HepG2 (cell line): ENCODE measurements around the gene ZNF30. TPM values are rescaled to one million over a fixed set of nuclear protein-coding genes. Genes with fewer than 3 reads are reported as not detected.

Source experiments
- AKAP8 ChIP-seq: sonication (generic); formaldehyde crosslinking; IDR thresholded peaks from 2 replicates; pipeline ENCODE4 v1.5.1; 2020; ENCODE audit warnings: mild to moderate bottlenecking, missing genetic modification reagents
- CBX2 ChIP-seq, 2 experiments: fragments of 200-600 bp in 1 of 2; sonication (generic); formaldehyde crosslinking in 1 of 2; IDR thresholded peaks; 2 replicates each; pipeline versions ENCODE4 v1.7.0 to v1.8.1; 2018 to 2022; ENCODE audit warnings: low read depth in 2 of 2, low read length in 1 of 2, mild to moderate bottlenecking in 1 of 2, missing genetic modification reagents in 1 of 2
- CEBPB ChIP-seq: IDR thresholded peaks from 2 replicates; pipeline ENCODE4 v1.6.1; 2011; ENCODE audit warnings: low read depth, low read length, improper control_type of control experiment, borderline replicate concordance
- HNF1A ChIP-seq, 2 experiments: sonication (generic) in 1 of 2; formaldehyde crosslinking in 1 of 2; IDR thresholded peaks; 2 replicates each; pipeline versions ENCODE4 v1.4.0 to v1.6.1; 2016 to 2020; ENCODE audit warnings: borderline replicate concordance in 1 of 2, low read depth in 1 of 2, mild to moderate bottlenecking in 1 of 2, missing genetic modification reagents in 1 of 2
- HOXA3 ChIP-seq: sonication (generic); formaldehyde crosslinking; IDR thresholded peaks from 2 replicates; pipeline ENCODE4 v1.5.0; 2020; ENCODE audit warnings: missing genetic modification reagents
- IKZF4 ChIP-seq: sonication (generic); formaldehyde crosslinking; IDR thresholded peaks from 2 replicates; pipeline ENCODE4 v1.5.1; 2020; ENCODE audit warnings: borderline replicate concordance, mild to moderate bottlenecking, low read depth, missing genetic modification reagents; ENCODE audit errors: not compliant biosample characterization
- KMT2B ChIP-seq: IDR thresholded peaks from 2 replicates; pipeline ENCODE4 v1.6.1; 2016; ENCODE audit warnings: missing genetic modification reagents, missing compliant biosample characterization
- NFKB2 ChIP-seq: sonication (generic); formaldehyde crosslinking; IDR thresholded peaks from 2 replicates; pipeline ENCODE4 v1.4.0; 2020; ENCODE audit warnings: missing genetic modification reagents, borderline replicate concordance
- ONECUT2 ChIP-seq: sonication (generic); formaldehyde crosslinking; IDR thresholded peaks from 2 replicates; pipeline ENCODE4 v1.4.0; 2020; ENCODE audit warnings: missing genetic modification reagents
- PHF21A ChIP-seq: sonication (generic); formaldehyde crosslinking; IDR thresholded peaks from 2 replicates; pipeline ENCODE4 v1.5.0; 2020; ENCODE audit warnings: mild to moderate bottlenecking, missing genetic modification reagents
- PITX1 ChIP-seq: sonication (generic); formaldehyde crosslinking; IDR thresholded peaks from 2 replicates; pipeline ENCODE4 v1.5.1; 2020; ENCODE audit warnings: mild to moderate bottlenecking, missing genetic modification reagents
- RFX3 ChIP-seq: IDR thresholded peaks from 2 replicates; pipeline ENCODE4 v1.6.1; 2016; ENCODE audit warnings: missing biosample characterization, missing genetic modification reagents
- SAFB2 ChIP-seq: sonication (generic); formaldehyde crosslinking; IDR thresholded peaks from 2 replicates; pipeline ENCODE4 v1.5.1; 2020; ENCODE audit warnings: missing genetic modification reagents, low read depth, mild to moderate bottlenecking, borderline replicate concordance
- ZBTB49 ChIP-seq: sonication (generic); formaldehyde crosslinking; IDR thresholded peaks from 2 replicates; pipeline ENCODE4 v1.4.0; 2020; ENCODE audit warnings: missing genetic modification reagents, borderline replicate concordance
- ZFYVE20 ChIP-seq: sonication (generic); formaldehyde crosslinking; IDR thresholded peaks from 2 replicates; pipeline ENCODE4 v1.8.0; 2023; ENCODE audit warnings: low read depth, mild to moderate bottlenecking, moderate library complexity, missing genetic modification reagents, borderline replicate concordance
- ZNF121 ChIP-seq: sonication (generic); formaldehyde crosslinking; IDR thresholded peaks from 2 replicates; pipeline ENCODE4 v1.5.0; 2020; ENCODE audit warnings: mild to moderate bottlenecking, missing genetic modification reagents
- ZNF354B ChIP-seq: sonication (generic); formaldehyde crosslinking; IDR thresholded peaks from 2 replicates; pipeline ENCODE4 v1.8.0; 2022; ENCODE audit warnings: mild to moderate bottlenecking, missing genetic modification reagents
- ZNF431 ChIP-seq: sonication (generic); formaldehyde crosslinking; IDR thresholded peaks from 2 replicates; pipeline ENCODE4 v1.9.0; 2022; ENCODE audit warnings: missing genetic modification reagents, low read depth, mild to moderate bottlenecking, borderline replicate concordance
- ZNF75D ChIP-seq: sonication (generic); formaldehyde crosslinking; IDR thresholded peaks from 2 replicates; pipeline ENCODE4 v1.8.1; 2023; ENCODE audit warnings: missing genetic modification reagents, mild to moderate bottlenecking, borderline replicate concordance
- ZNF777 ChIP-seq: sonication (generic); formaldehyde crosslinking; IDR thresholded peaks from 2 replicates; pipeline ENCODE4 v1.4.0; 2020; ENCODE audit warnings: missing genetic modification reagents
- polyA plus RNA-seq, 8 experiments: library from polyadenylated mRNA; depleted of rRNA in 3 of 8; stranded (reverse) in 7 of 8; unstranded in 1 of 8; fragments of >200 nt; fragmentation: Illumina TruSeq in 4 of 8; extraction: Trizol in 4 of 8; gene quantifications; 2 replicates each; pipeline versions ENCODE4 v1.2.1 to v1.2.3, GENCODE V29; 2011 to 2016; ENCODE audit warnings: low read depth in 4 of 8, missing spikeins in 1 of 8, mixed read lengths in 1 of 8; ENCODE audit not compliant: insufficient read depth in 1 of 8
- total RNA-seq, 5 experiments: library from RNA; depleted of rRNA; stranded (reverse); fragments of >200 nt; fragmentation: Illumina TruSeq; extraction: Trizol; gene quantifications; 2 replicates each; pipeline ENCODE4 v1.2.3, GENCODE V29; 2016; ENCODE audit warnings: low read depth in 1 of 5
- TF ChIP-seq, protein P1 (sequence below): sonication (generic); formaldehyde crosslinking; IDR thresholded peaks from 2 replicates; pipeline ENCODE4 v1.8.0; 2022; ENCODE audit warnings: low read depth, missing genetic modification reagents

The ZNF30 gene
- total and polyA plus RNA-seq, 2 of the 13 experiments (the other 11 are each of a cell fraction or from before 2014, with no cell fraction given), result 2.3 to 4.4 TPM

GRCh38 chr19:34926685-34927375 is at the start of gene ZNF30 (continued):
- no peak for TF ChIP-seq HNF1A (IDR thresholded peaks at IDR 0.05; ENCODE audit: low read depth)
- peak; percentile 37; the same call in 1 of the 2 replicates for TF ChIP-seq HNF1A (CRISPR knock-in tag; IDR thresholded peaks at IDR 0.05; ENCODE audit: borderline replicate concordance)
- TF ChIP-seq SAFB2 (CRISPR knock-in tag), result peak; percentile 80; the same call in 1 of the 2 replicates
- no peak for TF ChIP-seq AKAP8
- TF ChIP-seq CEBPB, result no peak
- TF ChIP-seq, protein P1, sequence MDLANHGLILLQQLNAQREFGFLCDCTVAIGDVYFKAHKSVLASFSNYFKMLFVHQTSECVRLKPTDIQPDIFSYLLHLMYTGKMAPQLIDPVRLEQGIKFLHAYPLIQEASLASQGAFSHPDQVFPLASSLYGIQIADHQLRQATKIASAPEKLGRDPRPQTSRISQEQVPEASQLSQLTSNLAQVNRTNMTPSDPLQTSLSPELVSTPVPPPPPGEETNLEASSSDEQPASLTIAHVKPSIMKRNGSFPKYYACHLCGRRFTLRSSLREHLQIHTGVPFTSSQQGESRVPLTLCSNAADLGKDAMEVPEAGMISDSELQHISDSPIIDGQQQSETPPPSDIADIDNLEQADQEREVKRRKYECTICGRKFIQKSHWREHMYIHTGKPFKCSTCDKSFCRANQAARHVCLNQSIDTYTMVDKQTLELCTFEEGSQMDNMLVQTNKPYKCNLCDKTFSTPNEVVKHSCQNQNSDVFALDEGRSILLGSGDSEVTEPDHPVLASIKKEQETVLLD, result 0 out of 2 replicates have a peak, but pooled peaks have one; percentile 33
- no peak for TF ChIP-seq ZNF431
- TF ChIP-seq NFKB2 (CRISPR knock-in tag), result peak; percentile 92; the same call in 1 of the 2 replicates
- TF ChIP-seq HOXA3, result peak; percentile 68; the same call in 1 of the 2 replicates
- TF ChIP-seq ZNF777 (CRISPR knock-in tag), result peak; percentile 62
- no peak for TF ChIP-seq ZFYVE20 (CRISPR knock-in tag)
- TF ChIP-seq ZNF75D (CRISPR knock-in tag), result no peak
- peak; percentile 67 for TF ChIP-seq KMT2B (CRISPR knock-in tag)
- peak; percentile 29; the same call in 1 of the 2 replicates for TF ChIP-seq PITX1 (CRISPR knock-in tag)
- peak; percentile 54 for TF ChIP-seq IKZF4 (CRISPR knock-in tag)
- no peak for TF ChIP-seq CBX2 (IDR thresholded peaks at IDR 0.05; ENCODE audit: low read depth, low read length)
- TF ChIP-seq CBX2 (CRISPR knock-in tag; IDR thresholded peaks at IDR 0.05; ENCODE audit: low read depth), result no peak
- TF ChIP-seq ONECUT2 (CRISPR knock-in tag), result no peak
- TF ChIP-seq ZBTB49 (CRISPR knock-in tag), result no peak
- no peak for TF ChIP-seq ZNF354B (CRISPR knock-in tag)
- peak; percentile 59 for TF ChIP-seq PHF21A (CRISPR knock-in tag)
- no peak for TF ChIP-seq RFX3 (CRISPR knock-in tag)
- peak; percentile 67; the same call in 1 of the 2 replicates for TF ChIP-seq ZNF121 (CRISPR knock-in tag)
